Spleen (tissue), 7 donors: ENCODE data around the gene ATP8A2.

ENCODE experiments used
- POLR2A ChIP-seq, 3 donors: fragments of 450-650 bp; IDR thresholded peaks; one replicate each; pipeline ENCODE4 v1.5.1; 2017; ENCODE audit warnings: antibody characterized with exemption in 3 of 3, mild to moderate bottlenecking in 1 of 3
- POLR2AphosphoS5 ChIP-seq, 3 donors: sonication (generic); formaldehyde crosslinking; IDR thresholded peaks; one replicate each; pipeline ENCODE4 v1.5.1; 2017; ENCODE audit warnings: antibody characterized with exemption in 3 of 3
- TF ChIP-seq, protein P1 (sequence below), 11 experiments: fragments of 200-600 bp in 7 of 11; fragments of 450-650 bp in 4 of 11; sonication (generic) in 4 of 11; IDR thresholded peaks in 8 of 11; conservative IDR thresholded peaks in 3 of 11; 1 replicate in 7 of 11; 2 replicates in 4 of 11; pipeline versions ENCODE4 v1.4.0 to v1.8.0; 2016 to 2021; ENCODE audit warnings: antibody characterized with exemption in 11 of 11, inconsistent platforms in 4 of 11, mild to moderate bottlenecking in 1 of 11
- donor health status: DM: no; HTN: no; CAD: no; lungs with moderate emphysema.
- donor health status: DM: no; HTN: no; CAD: no.
- donor health status: DM: no; HTN: no; CAD: no.

DNA sequence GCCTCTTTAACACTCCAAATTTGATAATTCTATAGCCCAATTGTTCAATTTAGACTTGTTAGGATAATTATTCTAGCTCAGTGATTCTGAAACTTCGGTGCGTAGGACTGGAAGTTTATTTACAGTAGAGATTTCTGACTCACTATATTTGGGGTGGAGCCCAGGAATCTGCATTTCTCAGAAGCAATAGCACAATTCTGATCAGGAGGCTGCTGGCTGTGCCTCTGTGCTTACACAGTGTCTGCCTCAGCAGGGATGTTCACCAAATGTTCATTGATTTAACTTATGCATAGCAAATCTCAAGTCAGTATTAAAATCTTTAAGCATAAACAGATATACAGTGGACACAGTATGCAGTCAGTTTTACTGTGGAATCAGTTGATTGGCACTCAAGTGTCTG is 45.8 kb downstream of the ATP8A2 start:
- TF ChIP-seq, protein P1, sequence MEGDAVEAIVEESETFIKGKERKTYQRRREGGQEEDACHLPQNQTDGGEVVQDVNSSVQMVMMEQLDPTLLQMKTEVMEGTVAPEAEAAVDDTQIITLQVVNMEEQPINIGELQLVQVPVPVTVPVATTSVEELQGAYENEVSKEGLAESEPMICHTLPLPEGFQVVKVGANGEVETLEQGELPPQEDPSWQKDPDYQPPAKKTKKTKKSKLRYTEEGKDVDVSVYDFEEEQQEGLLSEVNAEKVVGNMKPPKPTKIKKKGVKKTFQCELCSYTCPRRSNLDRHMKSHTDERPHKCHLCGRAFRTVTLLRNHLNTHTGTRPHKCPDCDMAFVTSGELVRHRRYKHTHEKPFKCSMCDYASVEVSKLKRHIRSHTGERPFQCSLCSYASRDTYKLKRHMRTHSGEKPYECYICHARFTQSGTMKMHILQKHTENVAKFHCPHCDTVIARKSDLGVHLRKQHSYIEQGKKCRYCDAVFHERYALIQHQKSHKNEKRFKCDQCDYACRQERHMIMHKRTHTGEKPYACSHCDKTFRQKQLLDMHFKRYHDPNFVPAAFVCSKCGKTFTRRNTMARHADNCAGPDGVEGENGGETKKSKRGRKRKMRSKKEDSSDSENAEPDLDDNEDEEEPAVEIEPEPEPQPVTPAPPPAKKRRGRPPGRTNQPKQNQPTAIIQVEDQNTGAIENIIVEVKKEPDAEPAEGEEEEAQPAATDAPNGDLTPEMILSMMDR (IDR thresholded peaks at IDR 0.05 in 8 of 11, conservative IDR thresholded peaks at IDR 0.05 in 3 of 11), result no peak
- TF ChIP-seq POLR2AphosphoS5 (IDR thresholded peaks at IDR 0.05) (no peak), POLR2A (IDR thresholded peaks at IDR 0.05) (no peak)
